HepG2 (cell line): Measurements from ENCODE around the gene CNNM4. TPM values are rescaled to one million over a fixed set of nuclear protein-coding genes. Genes with fewer than 3 reads are reported as not detected.

Experiments used
- ATF7-NPFF ChIP-seq: sonication (generic); formaldehyde crosslinking; IDR thresholded peaks from 2 replicates; pipeline ENCODE4 v1.8.1; 2023; ENCODE audit warnings: mild to moderate bottlenecking, low read depth, missing genetic modification reagents, moderate library complexity
- CC2D1A ChIP-seq: sonication (generic); formaldehyde crosslinking; IDR thresholded peaks from 2 replicates; pipeline ENCODE4 v1.8.1; 2023; ENCODE audit warnings: mild to moderate bottlenecking, missing genetic modification reagents
- CEBPG ChIP-seq: IDR thresholded peaks from 2 replicates; pipeline ENCODE4 v1.6.1; 2016
- CREM ChIP-seq, 2 experiments: sonication (generic) in 1 of 2; formaldehyde crosslinking in 1 of 2; IDR thresholded peaks; 2 replicates each; pipeline versions ENCODE4 v1.4.0 to v1.6.1; 2016 to 2020; ENCODE audit warnings: antibody characterized with exemption in 1 of 2, mild to moderate bottlenecking in 1 of 2, missing genetic modification reagents in 1 of 2
- FOXK1 ChIP-seq: sonication (generic); formaldehyde crosslinking; IDR thresholded peaks from 2 replicates; pipeline ENCODE4 v1.4.0; 2020; ENCODE audit warnings: low read depth, missing genetic modification reagents, borderline replicate concordance
- GZF1 ChIP-seq: sonication (generic); formaldehyde crosslinking; IDR thresholded peaks from 2 replicates; pipeline ENCODE4 v1.5.1; 2020; ENCODE audit warnings: mild to moderate bottlenecking, missing genetic modification reagents
- JUND ChIP-seq: sonication (generic); formaldehyde crosslinking; IDR thresholded peaks from 2 replicates; pipeline ENCODE4 v1.8.0; 2022; ENCODE audit warnings: mild to moderate bottlenecking, missing genetic modification reagents
- KAT7 ChIP-seq: IDR thresholded peaks from 2 replicates; pipeline ENCODE4 v1.6.1; 2018; ENCODE audit warnings: borderline replicate concordance, missing compliant biosample characterization
- KLF6 ChIP-seq: IDR thresholded peaks from 2 replicates; pipeline ENCODE4 v1.8.0; 2016; ENCODE audit warnings: missing biosample characterization, missing genetic modification reagents
- MAFF ChIP-seq: IDR thresholded peaks from 2 replicates; pipeline ENCODE4 v1.6.1; 2011; ENCODE audit warnings: low read depth, low read length, improper control_type of control experiment
- MAZ ChIP-seq, 2 experiments: sonication (generic) in 1 of 2; formaldehyde crosslinking in 1 of 2; IDR thresholded peaks; 2 replicates each; pipeline versions ENCODE4 v1.5.0 to v1.6.1; 2012 to 2020; ENCODE audit warnings: low read depth in 2 of 2, mild to moderate bottlenecking in 2 of 2, borderline replicate concordance in 1 of 2, improper control_type of control experiment in 1 of 2, low read length in 1 of 2, missing genetic modification reagents in 1 of 2, moderate library complexity in 1 of 2
- MLLT10 ChIP-seq: sonication (generic); formaldehyde crosslinking; IDR thresholded peaks from 2 replicates; pipeline ENCODE4 v1.4.0; 2020; ENCODE audit warnings: missing genetic modification reagents
- RORA ChIP-seq: sonication (generic); formaldehyde crosslinking; IDR thresholded peaks from 2 replicates; pipeline ENCODE4 v1.5.0; 2020; ENCODE audit warnings: mild to moderate bottlenecking, missing genetic modification reagents, moderate library complexity
- SNAI1 ChIP-seq: sonication (generic); formaldehyde crosslinking; IDR thresholded peaks from 2 replicates; pipeline ENCODE4 v1.5.0; 2020; ENCODE audit warnings: mild to moderate bottlenecking, missing genetic modification reagents, borderline replicate concordance
- TEAD3 ChIP-seq: optimal IDR thresholded peaks from 2 replicates; pipeline ENCODE3; 2016; ENCODE audit warnings: borderline replicate concordance
- TGIF2 ChIP-seq: IDR thresholded peaks from 2 replicates; pipeline ENCODE4 v1.6.1; 2016; ENCODE audit warnings: control low read depth, missing compliant biosample characterization
- U2AF1 ChIP-seq: fragments of 200-400 bp; formaldehyde crosslinking; optimal IDR thresholded peaks from 2 replicates; pipeline ENCODE3; 2017; ENCODE audit warnings: mild to moderate bottlenecking, low read depth, low read length
- ZNF121 ChIP-seq: sonication (generic); formaldehyde crosslinking; IDR thresholded peaks from 2 replicates; pipeline ENCODE4 v1.5.0; 2020; ENCODE audit warnings: mild to moderate bottlenecking, missing genetic modification reagents
- ZNF329 ChIP-seq: sonication (generic); formaldehyde crosslinking; IDR thresholded peaks from 2 replicates; pipeline ENCODE4 v1.9.0; 2021; ENCODE audit warnings: low read depth, mild to moderate bottlenecking, missing genetic modification reagents
- ZNF430 ChIP-seq: sonication (generic); formaldehyde crosslinking; IDR thresholded peaks from 2 replicates; pipeline ENCODE4 v1.9.0; 2021; ENCODE audit warnings: mild to moderate bottlenecking, missing genetic modification reagents
- ZNF777 ChIP-seq: sonication (generic); formaldehyde crosslinking; IDR thresholded peaks from 2 replicates; pipeline ENCODE4 v1.4.0; 2020; ENCODE audit warnings: missing genetic modification reagents
- polyA plus RNA-seq, 8 experiments: library from polyadenylated mRNA; depleted of rRNA in 3 of 8; stranded (reverse) in 7 of 8; unstranded in 1 of 8; fragments of >200 nt; fragmentation: Illumina TruSeq in 4 of 8; extraction: Trizol in 4 of 8; gene quantifications; 2 replicates each; pipeline versions ENCODE4 v1.2.1 to v1.2.3, GENCODE V29; 2011 to 2016; ENCODE audit warnings: low read depth in 4 of 8, missing spikeins in 1 of 8, mixed read lengths in 1 of 8; ENCODE audit not compliant: insufficient read depth in 1 of 8
- total RNA-seq, 5 experiments: library from RNA; depleted of rRNA; stranded (reverse); fragments of >200 nt; fragmentation: Illumina TruSeq; extraction: Trizol; gene quantifications; 2 replicates each; pipeline ENCODE4 v1.2.3, GENCODE V29; 2016; ENCODE audit warnings: low read depth in 1 of 5
- TF ChIP-seq, protein P1 (sequence below): sonication (generic); formaldehyde crosslinking; IDR thresholded peaks from 2 replicates; pipeline ENCODE4 v1.4.0; 2020; ENCODE audit warnings: low read depth, mild to moderate bottlenecking, missing genetic modification reagents
- TF ChIP-seq, protein P2 (sequence below): sonication (generic); formaldehyde crosslinking; IDR thresholded peaks from 2 replicates; pipeline ENCODE4 v1.5.0; 2020; ENCODE audit warnings: mild to moderate bottlenecking, missing genetic modification reagents, borderline replicate concordance
- TF ChIP-seq, protein P3 (sequence below): sonication (generic); formaldehyde crosslinking; IDR thresholded peaks from 2 replicates; pipeline ENCODE4 v1.8.0; 2022; ENCODE audit warnings: mild to moderate bottlenecking, missing genetic modification reagents, moderate library complexity
- TF ChIP-seq, protein P4 (sequence below): sonication (generic); formaldehyde crosslinking; IDR thresholded peaks from 2 replicates; pipeline ENCODE4 v1.8.0; 2022; ENCODE audit warnings: missing genetic modification reagents, low read depth, mild to moderate bottlenecking, borderline replicate concordance
- TF ChIP-seq, protein P5 (sequence below): sonication (generic); formaldehyde crosslinking; IDR thresholded peaks from 2 replicates; pipeline ENCODE4 v1.5.1; 2020; ENCODE audit warnings: missing genetic modification reagents, mild to moderate bottlenecking, borderline replicate concordance

The CNNM4 gene
- total and polyA plus RNA-seq, 2 of the 13 experiments (the other 11 are each of a cell fraction or from before 2014, with no cell fraction given) = 5.9 to 8.4 TPM

DNA sequence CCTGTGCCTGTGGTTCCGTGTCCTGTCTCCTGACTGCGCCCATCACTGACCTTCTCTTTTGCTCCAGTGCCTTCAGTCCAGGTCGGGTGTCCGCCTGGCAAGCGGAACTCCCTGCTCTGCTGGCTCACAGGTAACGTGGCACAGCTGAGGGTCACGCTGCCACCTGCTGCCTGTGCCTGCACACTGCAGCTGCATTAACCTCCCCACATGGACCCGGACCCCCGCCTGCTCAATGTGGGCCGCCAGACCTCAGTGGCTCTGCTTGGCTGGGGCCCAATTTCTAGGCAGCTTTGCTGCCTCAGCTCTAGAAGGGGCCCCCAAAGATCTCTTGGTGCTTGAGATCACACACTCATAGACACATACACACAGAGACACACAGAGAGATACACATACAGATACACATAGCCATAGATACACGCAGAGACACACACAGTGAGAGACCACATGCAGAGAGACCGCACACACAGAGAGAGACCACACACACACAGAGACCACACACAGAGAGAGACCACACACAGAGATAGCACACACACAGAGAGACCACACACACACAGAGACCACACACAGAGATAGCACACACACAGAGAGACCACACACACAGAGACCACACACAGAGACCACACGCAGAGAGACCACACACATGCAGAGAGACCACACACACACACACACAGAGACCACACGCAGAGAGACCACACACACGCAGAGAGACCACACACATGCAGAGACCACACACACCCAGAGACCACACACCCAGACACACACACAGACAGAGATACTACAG is 40.5 kb downstream of the CNNM4 start (continued):
- TF ChIP-seq CREM (IDR thresholded peaks at IDR 0.05) (no peak), CREM (CRISPR knock-in tag; IDR thresholded peaks at IDR 0.05) (no peak), KLF6 (CRISPR knock-in tag) (no peak), SNAI1 (no peak), TGIF2 (no peak), MAFF (no peak), ZNF430 (CRISPR knock-in tag) (no peak), KAT7 (CRISPR knock-in tag) (no peak; the same call in 1 of the 2 replicates), ATF7-NPFF (CRISPR knock-in tag) (no peak), MLLT10 (CRISPR knock-in tag) (no peak), U2AF1 (no peak), GZF1 (CRISPR knock-in tag) (no peak), CEBPG (CRISPR knock-in tag) (no peak), CC2D1A (CRISPR knock-in tag) (no peak), RORA (CRISPR knock-in tag) (no peak), MAZ (IDR thresholded peaks at IDR 0.05; ENCODE audit: borderline replicate concordance, low read depth, low read length) (no peak), MAZ (CRISPR knock-in tag; IDR thresholded peaks at IDR 0.05; ENCODE audit: low read depth) (no peak), TEAD3 (CRISPR knock-in tag) (peak; percentile 14), FOXK1 (CRISPR knock-in tag) (no peak), ZNF777 (CRISPR knock-in tag) (no peak), ZNF329 (CRISPR knock-in tag) (no peak), ZNF121 (CRISPR knock-in tag) (no peak), JUND (no peak)
- TF ChIP-seq, protein P1, sequence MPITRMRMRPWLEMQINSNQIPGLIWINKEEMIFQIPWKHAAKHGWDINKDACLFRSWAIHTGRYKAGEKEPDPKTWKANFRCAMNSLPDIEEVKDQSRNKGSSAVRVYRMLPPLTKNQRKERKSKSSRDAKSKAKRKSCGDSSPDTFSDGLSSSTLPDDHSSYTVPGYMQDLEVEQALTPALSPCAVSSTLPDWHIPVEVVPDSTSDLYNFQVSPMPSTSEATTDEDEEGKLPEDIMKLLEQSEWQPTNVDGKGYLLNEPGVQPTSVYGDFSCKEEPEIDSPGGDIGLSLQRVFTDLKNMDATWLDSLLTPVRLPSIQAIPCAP (CRISPR knock-in tag) = no peak
- TF ChIP-seq, protein P2, sequence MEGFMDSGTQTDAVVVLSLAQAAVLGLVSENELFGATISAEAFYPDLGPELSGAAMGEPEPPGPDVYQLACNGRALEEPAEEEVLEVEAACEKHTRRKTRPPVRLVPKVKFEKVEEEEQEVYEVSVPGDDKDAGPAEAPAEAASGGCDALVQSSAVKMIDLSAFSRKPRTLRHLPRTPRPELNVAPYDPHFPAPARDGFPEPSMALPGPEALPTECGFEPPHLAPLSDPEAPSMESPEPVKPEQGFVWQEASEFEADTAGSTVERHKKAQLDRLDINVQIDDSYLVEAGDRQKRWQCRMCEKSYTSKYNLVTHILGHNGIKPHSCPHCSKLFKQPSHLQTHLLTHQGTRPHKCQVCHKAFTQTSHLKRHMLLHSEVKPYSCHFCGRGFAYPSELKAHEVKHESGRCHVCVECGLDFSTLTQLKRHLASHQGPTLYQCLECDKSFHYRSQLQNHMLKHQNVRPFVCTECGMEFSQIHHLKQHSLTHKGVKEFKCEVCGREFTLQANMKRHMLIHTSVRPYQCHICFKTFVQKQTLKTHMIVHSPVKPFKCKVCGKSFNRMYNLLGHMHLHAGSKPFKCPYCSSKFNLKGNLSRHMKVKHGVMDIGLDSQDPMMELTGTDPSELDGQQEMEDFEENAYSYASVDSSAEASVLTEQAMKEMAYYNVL (CRISPR knock-in tag) = no peak
- TF ChIP-seq, protein P3, sequence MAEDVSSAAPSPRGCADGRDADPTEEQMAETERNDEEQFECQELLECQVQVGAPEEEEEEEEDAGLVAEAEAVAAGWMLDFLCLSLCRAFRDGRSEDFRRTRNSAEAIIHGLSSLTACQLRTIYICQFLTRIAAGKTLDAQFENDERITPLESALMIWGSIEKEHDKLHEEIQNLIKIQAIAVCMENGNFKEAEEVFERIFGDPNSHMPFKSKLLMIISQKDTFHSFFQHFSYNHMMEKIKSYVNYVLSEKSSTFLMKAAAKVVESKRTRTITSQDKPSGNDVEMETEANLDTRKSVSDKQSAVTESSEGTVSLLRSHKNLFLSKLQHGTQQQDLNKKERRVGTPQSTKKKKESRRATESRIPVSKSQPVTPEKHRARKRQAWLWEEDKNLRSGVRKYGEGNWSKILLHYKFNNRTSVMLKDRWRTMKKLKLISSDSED (CRISPR knock-in tag) = no peak
- TF ChIP-seq, protein P4, sequence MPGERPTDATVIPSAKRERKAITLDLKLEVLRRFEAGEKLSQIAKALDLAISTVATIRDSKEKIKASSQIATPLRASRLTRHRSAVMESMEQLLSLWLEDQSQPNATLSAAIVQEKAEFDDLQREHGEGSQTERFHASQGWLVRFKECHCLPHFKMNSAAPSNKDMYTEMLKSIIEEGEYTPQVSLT (CRISPR knock-in tag) = no peak
- TF ChIP-seq, protein P5, sequence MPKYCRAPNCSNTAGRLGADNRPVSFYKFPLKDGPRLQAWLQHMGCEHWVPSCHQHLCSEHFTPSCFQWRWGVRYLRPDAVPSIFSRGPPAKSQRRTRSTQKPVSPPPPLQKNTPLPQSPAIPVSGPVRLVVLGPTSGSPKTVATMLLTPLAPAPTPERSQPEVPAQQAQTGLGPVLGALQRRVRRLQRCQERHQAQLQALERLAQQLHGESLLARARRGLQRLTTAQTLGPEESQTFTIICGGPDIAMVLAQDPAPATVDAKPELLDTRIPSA = no peak
